Measurements from ENCODE around the gene AHCTF1.

Gene AHCTF1

GRCh38 chr1:246798107-246798506, 133.6 kb downstream of the AHCTF1 start:
- DNase-seq (ENCODE audit: low spot score), result no peak

- no peak for DNase-seq (ENCODE audit: low spot score)
These were observed 134.2 kb downstream of the AHCTF1 start for GRCh38 chr1:246797597-246797996.

GRCh38 chr1:246797157-246797556, 134.6 kb downstream of the AHCTF1 start:
- no peak for DNase-seq (ENCODE audit: low spot score)

GRCh38 chr1:246795906-246796694, 135.6 kb downstream of the AHCTF1 start:
- no peak for DNase-seq (ENCODE audit: low spot score)

GRCh38 chr1:246794828-246795671, 136.7 kb downstream of the AHCTF1 start:
- DNase-seq (ENCODE audit: low spot score), result no peak

- no peak for DNase-seq (ENCODE audit: low spot score)
These were observed 137.5 kb downstream of the AHCTF1 start for GRCh38 chr1:246794048-246794827.

- no peak for DNase-seq (ENCODE audit: low spot score)
These were observed 138.3 kb downstream of the AHCTF1 start for GRCh38 chr1:246793356-246793896.

GRCh38 chr1:246792603-246793002, 139.1 kb downstream of the AHCTF1 start:
- no peak for DNase-seq (ENCODE audit: low spot score)

- no peak for DNase-seq (ENCODE audit: low spot score)
These were observed 140.3 kb downstream of the AHCTF1 start for GRCh38 chr1:246791303-246791918.

- DNase-seq (ENCODE audit: low spot score), result no peak
These were observed 140.9 kb downstream of the AHCTF1 start for GRCh38 chr1:246790833-246791232.

GRCh38 chr1:246790364-246790763, 141.4 kb downstream of the AHCTF1 start:
- no peak for DNase-seq (ENCODE audit: low spot score)

GRCh38 chr1:246789454-246790339, 142.1 kb downstream of the AHCTF1 start:
- DNase-seq (ENCODE audit: low spot score), result no peak

All from HuH-7.5 (cell line).